Endodermal cell (in vitro differentiated cells): ENCODE data around the gene ZNF423. TPM values are rescaled to one million over a fixed set of nuclear protein-coding genes. Genes with fewer than 3 reads are reported as not detected.
A peak's percentile ranks its signal among the peaks of the same experiment; 100 is the strongest.

Experiments
- DNase-seq: peaks from one replicate; pipeline ENCODE4 v3.0.0-alpha.2; 2017
- H3K27ac ChIP-seq: 2 replicates; pipeline ENCODE4 v1.5.1; 2013; ENCODE audit warnings: mild to moderate bottlenecking, low read depth, low read length, moderate library complexity
- H3K27me3 ChIP-seq: 2 replicates; pipeline ENCODE4 v1.6.1; 2013; ENCODE audit warnings: mild to moderate bottlenecking, low read length, moderate library complexity; ENCODE audit not compliant: insufficient read depth, control insufficient read depth, poor library complexity, severe bottlenecking
- H3K36me3 ChIP-seq: 2 replicates; pipeline ENCODE4 v1.7.0; 2013; ENCODE audit warnings: mild to moderate bottlenecking, low read length, moderate library complexity; ENCODE audit not compliant: control insufficient read depth, insufficient read depth
- H3K4me1 ChIP-seq: one replicate; pipeline ENCODE4 v1.7.0; 2013; ENCODE audit warnings: low read length; ENCODE audit not compliant: control insufficient read depth, insufficient read depth
- H3K4me3 ChIP-seq: 2 replicates; pipeline ENCODE4 v1.5.1; 2013; ENCODE audit warnings: mild to moderate bottlenecking, low read length, moderate library complexity
- H3K9ac ChIP-seq: 2 replicates; pipeline ENCODE4 v1.6.1; 2013; ENCODE audit warnings: mild to moderate bottlenecking, low read length, moderate library complexity; ENCODE audit not compliant: poor library complexity, severe bottlenecking; ENCODE audit errors: extremely low read depth
- H3K9me3 ChIP-seq: 2 replicates; pipeline ENCODE4 v1.6.1; 2013; ENCODE audit warnings: mild to moderate bottlenecking, low read length, moderate library complexity; ENCODE audit not compliant: control insufficient read depth
- H3K27ac Mint-ChIP-seq: 2 replicates; pipeline ENCODE4 v1.8.0; 2020; ENCODE audit warnings: mixed read lengths
- H3K27me3 Mint-ChIP-seq: 2 replicates; pipeline ENCODE4 v1.8.0; 2021; ENCODE audit warnings: mild to moderate bottlenecking, mixed read lengths; ENCODE audit not compliant: insufficient read depth
- H3K36me3 Mint-ChIP-seq: 2 replicates; pipeline ENCODE4 v1.8.0; 2020; ENCODE audit warnings: low read depth, mixed read lengths
- H3K4me1 Mint-ChIP-seq: 2 replicates; pipeline ENCODE4 v1.8.0; 2020; ENCODE audit warnings: mixed read lengths
- H3K4me3 Mint-ChIP-seq: 2 replicates; pipeline ENCODE4 v1.8.0; 2020; ENCODE audit warnings: mild to moderate bottlenecking, moderate library complexity, mixed read lengths
- H3K9me3 Mint-ChIP-seq: 2 replicates; pipeline ENCODE4 v1.8.0; 2020; ENCODE audit warnings: mild to moderate bottlenecking, mixed read lengths
- WGBS, 2 experiments: methylation state at CpG; one replicate each; pipeline versions ENCODE4 v1.1.5 to v1.1.7; 2013; ENCODE audit warnings: missing lambda C conversion rate in 2 of 2, mixed read lengths in 1 of 2; ENCODE audit not compliant: insufficient coverage in 1 of 2, insufficient read length in 1 of 2; 5-methylcytosine and 5-hydroxymethylcytosine counted together
- total RNA-seq, 2 donors: library from RNA; stranded (reverse); fragmentation: NEBNext Ultra II Directional in 1 of 2; extraction: Animal tissue kit (Norgen Biotek cat#: 25700) in 1 of 2; gene quantifications; 2 replicates in 1 of 2; 3 replicates in 1 of 2; pipeline ENCODE4 v1.2.1, GENCODE V29; 2021
- TF ChIP-seq, protein P1 (sequence below): fragments of 200-600 bp; sonication (generic); conservative IDR thresholded peaks from 2 replicates; pipeline ENCODE4 v1.5.0; 2021; ENCODE audit warnings: antibody characterized with exemption, mild to moderate bottlenecking

ZNF423 gene
- total RNA-seq, 2 donors from 2014 or later = 30.3 to 41.9 TPM

DNA sequence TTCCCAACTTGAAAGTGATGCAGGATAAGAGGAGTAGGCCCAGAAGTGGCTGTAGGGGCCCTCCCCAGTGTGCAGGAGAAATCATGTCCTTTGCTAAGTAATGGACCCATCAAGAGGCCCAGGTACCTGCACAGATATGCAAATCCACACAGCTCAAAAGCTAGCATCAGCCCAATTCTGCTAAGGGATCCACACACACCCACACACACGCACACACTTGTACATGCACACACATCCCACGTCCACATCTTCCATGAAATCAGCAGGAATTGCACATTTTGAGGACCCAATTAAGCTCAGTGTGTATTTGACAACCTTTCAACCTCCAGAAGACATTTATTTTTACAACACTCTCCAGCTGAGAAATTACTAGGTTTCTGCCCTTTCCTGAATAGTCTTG lies 297.5 kb downstream of the ZNF423 start:
- Histone ChIP-seq H3K27me3 (no peaks in the 10 kb centered on the region), H3K4me3 (no peak overlapping the region), H3K9ac (no peak overlapping the region), H3K4me1 (peaks cover 31% of the 10 kb centered on the region), H3K36me3 (no peaks in the 10 kb centered on the region), H3K27ac (no peak overlapping the region), H3K9me3 (no peaks in the 10 kb centered on the region)
- H3K9me3 Mint-ChIP-seq = no peaks in the 10 kb centered on the region
- H3K27ac Mint-ChIP-seq = no peak overlapping the region
- H3K27me3 Mint-ChIP-seq = no peaks in the 10 kb centered on the region
- DNase-seq = no peak
- 91 to 95% methylated on average over 2 of the region's 2 CpGs for WGBS, 2 experiments
- H3K36me3 Mint-ChIP-seq = no peaks in the 10 kb centered on the region
- no peak overlapping the region for H3K4me3 Mint-ChIP-seq
- peaks cover 34% of the 10 kb centered on the region for H3K4me1 Mint-ChIP-seq
- TF ChIP-seq, protein P1, sequence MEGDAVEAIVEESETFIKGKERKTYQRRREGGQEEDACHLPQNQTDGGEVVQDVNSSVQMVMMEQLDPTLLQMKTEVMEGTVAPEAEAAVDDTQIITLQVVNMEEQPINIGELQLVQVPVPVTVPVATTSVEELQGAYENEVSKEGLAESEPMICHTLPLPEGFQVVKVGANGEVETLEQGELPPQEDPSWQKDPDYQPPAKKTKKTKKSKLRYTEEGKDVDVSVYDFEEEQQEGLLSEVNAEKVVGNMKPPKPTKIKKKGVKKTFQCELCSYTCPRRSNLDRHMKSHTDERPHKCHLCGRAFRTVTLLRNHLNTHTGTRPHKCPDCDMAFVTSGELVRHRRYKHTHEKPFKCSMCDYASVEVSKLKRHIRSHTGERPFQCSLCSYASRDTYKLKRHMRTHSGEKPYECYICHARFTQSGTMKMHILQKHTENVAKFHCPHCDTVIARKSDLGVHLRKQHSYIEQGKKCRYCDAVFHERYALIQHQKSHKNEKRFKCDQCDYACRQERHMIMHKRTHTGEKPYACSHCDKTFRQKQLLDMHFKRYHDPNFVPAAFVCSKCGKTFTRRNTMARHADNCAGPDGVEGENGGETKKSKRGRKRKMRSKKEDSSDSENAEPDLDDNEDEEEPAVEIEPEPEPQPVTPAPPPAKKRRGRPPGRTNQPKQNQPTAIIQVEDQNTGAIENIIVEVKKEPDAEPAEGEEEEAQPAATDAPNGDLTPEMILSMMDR = no peak

DNA sequence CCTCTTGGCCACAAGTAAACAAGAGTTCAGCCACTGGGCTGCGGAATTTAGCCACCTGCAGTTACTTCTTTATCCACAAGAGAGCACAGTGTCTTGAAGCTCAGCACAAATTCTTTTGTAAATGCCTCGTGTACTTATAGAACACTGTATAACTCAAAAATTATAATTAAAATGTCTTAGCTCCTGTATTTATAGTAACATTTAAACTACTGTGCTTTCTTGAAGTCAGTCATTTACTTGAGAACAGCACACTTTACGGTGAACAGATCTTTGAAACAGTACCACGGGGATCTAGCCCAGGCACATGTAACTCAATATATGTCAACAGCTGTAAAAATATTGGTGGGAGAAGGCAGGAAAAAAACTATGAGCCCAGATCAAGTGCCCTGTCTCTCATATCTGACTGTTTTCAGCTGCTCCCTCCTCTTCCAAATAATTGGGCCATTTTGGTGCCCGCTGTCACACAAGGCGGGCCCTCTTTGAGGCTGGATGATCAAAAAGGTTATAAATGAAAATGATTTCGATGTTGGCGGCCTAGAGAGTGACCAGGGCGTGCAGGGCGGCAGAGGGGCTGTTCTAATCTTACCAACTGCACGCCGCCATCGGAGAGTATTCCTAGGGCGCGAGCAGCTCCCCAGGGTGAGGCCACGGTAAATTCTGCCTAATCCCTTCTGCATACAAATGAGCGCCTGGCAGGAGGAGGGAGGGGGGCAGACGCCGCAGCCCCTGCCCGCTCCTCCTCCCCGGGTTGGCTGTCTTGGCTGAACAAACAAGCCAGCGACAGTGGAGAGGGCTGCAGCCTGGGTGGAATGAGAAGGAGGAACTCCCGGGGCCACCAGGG lies 299.1 kb downstream of the ZNF423 start:
- peak overlapping the region; percentile 76 for H3K4me3 ChIP-seq
- TF ChIP-seq, protein P1 = peak; percentile 85
- H3K27ac ChIP-seq = peak overlapping the region; percentile 36
- no peaks in the 10 kb centered on the region for H3K27me3 ChIP-seq
- no peaks in the 10 kb centered on the region for H3K9me3 ChIP-seq
- peak overlapping the region; percentile 54 for H3K4me3 Mint-ChIP-seq
- H3K9ac ChIP-seq = peak overlapping the region; percentile 65
- no peaks in the 10 kb centered on the region for H3K27me3 Mint-ChIP-seq
- H3K36me3 Mint-ChIP-seq = no peaks in the 10 kb centered on the region
- H3K27ac Mint-ChIP-seq = peak overlapping the region; percentile 96
- no peaks in the 10 kb centered on the region for H3K36me3 ChIP-seq
- peak; percentile 92 for DNase-seq
- H3K4me1 Mint-ChIP-seq = peaks cover 34% of the 10 kb centered on the region
- H3K9me3 Mint-ChIP-seq = no peaks in the 10 kb centered on the region
- WGBS, 2 experiments = 4 to 30% methylated on average over 2 to 23 of the region's 23 CpGs
- peaks cover 31% of the 10 kb centered on the region for H3K4me1 ChIP-seq

DNA sequence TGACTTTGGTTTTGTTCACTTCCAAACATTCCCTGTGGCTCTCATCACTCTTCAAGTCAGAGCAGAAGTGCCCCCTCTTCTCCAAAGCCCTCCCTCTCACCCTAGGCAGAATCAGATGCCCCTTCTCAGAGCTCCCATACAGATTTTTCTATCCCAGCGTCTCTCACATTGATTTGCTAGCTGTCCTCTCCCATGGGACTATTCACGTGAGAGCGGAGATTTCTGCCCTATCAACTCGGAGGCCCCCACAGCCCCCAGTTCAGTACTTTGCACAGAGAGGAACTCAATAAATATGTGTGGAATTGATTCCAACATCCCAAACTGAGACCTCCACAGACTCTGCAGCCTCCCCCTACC lies 299.7 kb downstream of the ZNF423 start:
- Mint-ChIP-seq H3K4me1 (peaks cover 37% of the 10 kb centered on the region), H3K4me3 (no peak overlapping the region), H3K27me3 (no peaks in the 10 kb centered on the region), H3K36me3 (peaks cover under 1% of the 10 kb centered on the region), H3K9me3 (no peaks in the 10 kb centered on the region), H3K27ac (no peak overlapping the region)
- TF ChIP-seq, protein P1 = no peak
- no peak overlapping the region for H3K4me3 ChIP-seq
- H3K9me3 ChIP-seq = no peaks in the 10 kb centered on the region
- no peak overlapping the region for H3K27ac ChIP-seq
- no peaks in the 10 kb centered on the region for H3K36me3 ChIP-seq
- DNase-seq = no peak
- 65 to 80% methylated on average over 1 to 4 of the region's 4 CpGs for WGBS, 2 experiments
- no peaks in the 10 kb centered on the region for H3K27me3 ChIP-seq
- peaks cover 31% of the 10 kb centered on the region for H3K4me1 ChIP-seq
- no peak overlapping the region for H3K9ac ChIP-seq
